ENCODE results near the gene SPRR5.

DNA sequence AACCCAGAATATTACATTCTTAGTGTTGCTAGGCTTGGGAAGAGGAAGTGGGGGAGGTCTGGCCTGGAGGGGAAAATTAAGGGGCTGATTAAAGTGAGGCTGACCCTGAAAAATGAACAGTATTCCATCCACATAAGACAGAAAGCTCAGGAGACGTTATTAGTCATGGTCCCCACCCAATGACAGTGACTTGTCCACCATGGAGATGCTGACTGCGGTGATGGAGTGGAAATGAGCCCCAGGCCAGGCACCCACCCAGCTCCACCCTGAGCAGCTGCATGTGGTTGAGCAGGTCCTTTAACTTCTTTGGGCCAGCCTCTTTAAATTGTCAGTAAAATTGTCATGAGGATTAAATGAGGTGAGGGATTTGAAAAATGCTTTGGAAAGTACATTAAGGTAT is 22.0 kb downstream of the SPRR5 start:
- no peak for TF ChIP-seq JUND (IDR thresholded peaks at IDR 0.05)
- TF ChIP-seq, protein P1, sequence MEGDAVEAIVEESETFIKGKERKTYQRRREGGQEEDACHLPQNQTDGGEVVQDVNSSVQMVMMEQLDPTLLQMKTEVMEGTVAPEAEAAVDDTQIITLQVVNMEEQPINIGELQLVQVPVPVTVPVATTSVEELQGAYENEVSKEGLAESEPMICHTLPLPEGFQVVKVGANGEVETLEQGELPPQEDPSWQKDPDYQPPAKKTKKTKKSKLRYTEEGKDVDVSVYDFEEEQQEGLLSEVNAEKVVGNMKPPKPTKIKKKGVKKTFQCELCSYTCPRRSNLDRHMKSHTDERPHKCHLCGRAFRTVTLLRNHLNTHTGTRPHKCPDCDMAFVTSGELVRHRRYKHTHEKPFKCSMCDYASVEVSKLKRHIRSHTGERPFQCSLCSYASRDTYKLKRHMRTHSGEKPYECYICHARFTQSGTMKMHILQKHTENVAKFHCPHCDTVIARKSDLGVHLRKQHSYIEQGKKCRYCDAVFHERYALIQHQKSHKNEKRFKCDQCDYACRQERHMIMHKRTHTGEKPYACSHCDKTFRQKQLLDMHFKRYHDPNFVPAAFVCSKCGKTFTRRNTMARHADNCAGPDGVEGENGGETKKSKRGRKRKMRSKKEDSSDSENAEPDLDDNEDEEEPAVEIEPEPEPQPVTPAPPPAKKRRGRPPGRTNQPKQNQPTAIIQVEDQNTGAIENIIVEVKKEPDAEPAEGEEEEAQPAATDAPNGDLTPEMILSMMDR (IDR thresholded peaks at IDR 0.05) = no peak
- TF ChIP-seq TEAD4 (IDR thresholded peaks at IDR 0.05; ENCODE audit: borderline replicate concordance, insufficient read depth) = no peak
- TF ChIP-seq FOXJ3 (CRISPR knock-in tag; IDR thresholded peaks at IDR 0.05) = no peak
- TF ChIP-seq TAF1 (IDR thresholded peaks at IDR 0.05; ENCODE audit: borderline replicate concordance, low read depth, low read length) = no peak
- TF ChIP-seq SMC3 (IDR thresholded peaks at IDR 0.05; ENCODE audit: low read depth, low read length) = no peak
- no peak for TF ChIP-seq NRF1 (IDR thresholded peaks at IDR 0.05; ENCODE audit: low read depth, low read length)
- no peak for TF ChIP-seq CHD2 (IDR thresholded peaks at IDR 0.05; ENCODE audit: low read length, partially characterized antibody)
- TF ChIP-seq YY1 (IDR thresholded peaks at IDR 0.05; ENCODE audit: low read depth) = no peak
